Measurements from ENCODE around the gene BCAR3. TPM values are rescaled to one million over a fixed set of nuclear protein-coding genes. Genes with fewer than 3 reads are reported as not detected.

Gene BCAR3
- total RNA-seq, 1 donor from 2014 or later = 11.7 TPM

GRCh38 chr1:93605026-93605568 lies 76.5 kb downstream of the BCAR3 start:
- H4K20me1 ChIP-seq (ENCODE audit: low read depth) = peaks cover 3% of the 10 kb centered on the region
- Mint-ChIP-seq H3K27ac (no peak overlapping the region), H3K9me3 (peaks cover 17% of the 10 kb centered on the region), H3K36me3 (peaks cover 24% of the 10 kb centered on the region), H3K27me3 (ENCODE audit: insufficient read depth, low read depth) (peaks cover 3% of the 10 kb centered on the region), H3K4me3 (no peak overlapping the region), H3K4me1 (peaks cover 15% of the 10 kb centered on the region)
- no peaks in the 10 kb centered on the region for H3K27me3 ChIP-seq
- H3F3A ChIP-seq (ENCODE audit: low read depth) = no peaks in the 10 kb centered on the region
- no peaks in the 10 kb centered on the region for H3K9me3 ChIP-seq (ENCODE audit: low read depth)
- no peak overlapping the region for H3K9ac ChIP-seq
- no peak overlapping the region for H2AFZ ChIP-seq (replicated peaks)
- H3K27ac ChIP-seq = no peak overlapping the region
- no peaks in the 10 kb centered on the region for H3K36me3 ChIP-seq
- H3K79me2 ChIP-seq (ENCODE audit: low read depth) = no peaks in the 10 kb centered on the region
- no peak overlapping the region for H3K4me3 ChIP-seq
- peaks cover 16% of the 10 kb centered on the region for H3K4me1 ChIP-seq
- DNase-seq (ENCODE audit: low spot score) = no peak
- TF ChIP-seq EZH2phosphoT487 (IDR thresholded peaks at IDR 0.05) (no peak), EZH2 (IDR thresholded peaks at IDR 0.05) (no peak), CTCF (IDR thresholded peaks at IDR 0.05) (no peak)
- H3K4me2 ChIP-seq = no peak overlapping the region

GRCh38 chr1:93604411-93604810 lies 77.2 kb downstream of the BCAR3 start:
- Mint-ChIP-seq H3K9me3 (peaks cover 17% of the 10 kb centered on the region), H3K36me3 (peaks cover 24% of the 10 kb centered on the region), H3K4me1 (peaks cover 12% of the 10 kb centered on the region), H3K27ac (no peak overlapping the region), H3K27me3 (ENCODE audit: insufficient read depth, low read depth) (peaks cover 3% of the 10 kb centered on the region), H3K4me3 (no peak overlapping the region)
- Histone ChIP-seq H3K79me2 (ENCODE audit: low read depth) (no peaks in the 10 kb centered on the region), H2AFZ (replicated peaks) (no peak overlapping the region), H3K27ac (no peak overlapping the region), H3K27me3 (no peaks in the 10 kb centered on the region), H3K9ac (no peak overlapping the region), H3K9me3 (ENCODE audit: low read depth) (no peaks in the 10 kb centered on the region), H3K4me3 (no peak overlapping the region), H3K36me3 (no peaks in the 10 kb centered on the region), H3K4me2 (no peak overlapping the region), H3K4me1 (peaks cover 12% of the 10 kb centered on the region), H4K20me1 (ENCODE audit: low read depth) (peaks cover 3% of the 10 kb centered on the region), H3F3A (ENCODE audit: low read depth) (no peaks in the 10 kb centered on the region)
- DNase-seq (ENCODE audit: low spot score) = no peak
- TF ChIP-seq EZH2phosphoT487 (IDR thresholded peaks at IDR 0.05) (no peak), CTCF (IDR thresholded peaks at IDR 0.05) (no peak), EZH2 (IDR thresholded peaks at IDR 0.05) (no peak)

GRCh38 chr1:93603601-93604000 lies 78.0 kb downstream of the BCAR3 start:
- DNase-seq (ENCODE audit: low spot score) = no peak
- peaks cover 24% of the 10 kb centered on the region for H3K36me3 Mint-ChIP-seq
- Histone ChIP-seq H3K27me3 (no peaks in the 10 kb centered on the region), H3K79me2 (ENCODE audit: low read depth) (no peaks in the 10 kb centered on the region), H4K20me1 (ENCODE audit: low read depth) (no peaks in the 10 kb centered on the region), H3K4me1 (peaks cover 4% of the 10 kb centered on the region), H3K36me3 (no peaks in the 10 kb centered on the region), H3K9ac (no peak overlapping the region), H3K27ac (no peak overlapping the region), H3K4me3 (no peak overlapping the region), H2AFZ (replicated peaks) (no peak overlapping the region), H3F3A (ENCODE audit: low read depth) (no peaks in the 10 kb centered on the region), H3K4me2 (no peak overlapping the region), H3K9me3 (ENCODE audit: low read depth) (no peaks in the 10 kb centered on the region)
- H3K9me3 Mint-ChIP-seq = peaks cover 17% of the 10 kb centered on the region
- TF ChIP-seq EZH2phosphoT487 (IDR thresholded peaks at IDR 0.05) (no peak), CTCF (IDR thresholded peaks at IDR 0.05) (no peak), EZH2 (IDR thresholded peaks at IDR 0.05) (no peak)
- peaks cover 6% of the 10 kb centered on the region for H3K4me1 Mint-ChIP-seq
- H3K27me3 Mint-ChIP-seq (ENCODE audit: insufficient read depth, low read depth) = peaks cover 3% of the 10 kb centered on the region
- no peak overlapping the region for H3K27ac Mint-ChIP-seq
- H3K4me3 Mint-ChIP-seq = no peak overlapping the region
